HepG2 (cell line): ENCODE data around the gene HLF. TPM values are rescaled to one million over a fixed set of nuclear protein-coding genes. Genes with fewer than 3 reads are reported as not detected.
A peak's percentile ranks its signal among the peaks of the same experiment; 100 is the strongest.

ENCODE experiments used
- CBX5 ChIP-seq: sonication (generic); formaldehyde crosslinking; IDR thresholded peaks from 2 replicates; pipeline ENCODE4 v1.4.0; 2020; ENCODE audit warnings: missing genetic modification reagents, borderline replicate concordance
- KLF16 ChIP-seq, 2 experiments: sonication (generic) in 1 of 2; formaldehyde crosslinking in 1 of 2; IDR thresholded peaks; 2 replicates each; pipeline versions ENCODE4 v1.6.1 to v1.8.0; 2016 to 2023; ENCODE audit warnings: missing genetic modification reagents in 2 of 2, missing compliant biosample characterization in 1 of 2
- PAX8 ChIP-seq: sonication (generic); formaldehyde crosslinking; IDR thresholded peaks from 2 replicates; pipeline ENCODE4 v1.8.0; 2022; ENCODE audit warnings: mild to moderate bottlenecking, missing genetic modification reagents, borderline replicate concordance
- RAD21 ChIP-seq: fragments of 450-650 bp; formaldehyde crosslinking; IDR thresholded peaks from 2 replicates; pipeline ENCODE4 v1.5.0; 2020; ENCODE audit warnings: mild to moderate bottlenecking
- RBAK ChIP-seq: sonication (generic); formaldehyde crosslinking; IDR thresholded peaks from 2 replicates; pipeline ENCODE4 v1.5.1; 2020; ENCODE audit warnings: mild to moderate bottlenecking, missing genetic modification reagents
- SKI ChIP-seq: fragments of 450-650 bp; IDR thresholded peaks from one replicate; pipeline ENCODE4 v1.6.1; 2018; ENCODE audit warnings: mild to moderate bottlenecking; ENCODE audit not compliant: partially characterized antibody
- SRSF1 ChIP-seq: fragments of 200-400 bp; formaldehyde crosslinking; optimal IDR thresholded peaks from 2 replicates; pipeline ENCODE3; 2017; ENCODE audit warnings: mild to moderate bottlenecking, low read depth, low read length, moderate library complexity
- TAF15 ChIP-seq: fragments of 200-400 bp; formaldehyde crosslinking; IDR thresholded peaks from one replicate; pipeline ENCODE4 v1.6.1; 2018; ENCODE audit warnings: mild to moderate bottlenecking, low read depth, low read length; ENCODE audit not compliant: poor library complexity, severe bottlenecking
- TBP ChIP-seq: sonication (generic); formaldehyde crosslinking; IDR thresholded peaks from 2 replicates; pipeline ENCODE4 v1.5.0; 2020; ENCODE audit warnings: missing genetic modification reagents
- ZBTB42 ChIP-seq: sonication (generic); formaldehyde crosslinking; IDR thresholded peaks from 2 replicates; pipeline ENCODE4 v1.5.0; 2020; ENCODE audit warnings: mild to moderate bottlenecking, missing genetic modification reagents
- ZNF260 ChIP-seq: sonication (generic); formaldehyde crosslinking; IDR thresholded peaks from 2 replicates; pipeline ENCODE4 v1.4.0; 2020; ENCODE audit warnings: missing genetic modification reagents, low read depth, mild to moderate bottlenecking, borderline replicate concordance
- ZNF317 ChIP-seq: sonication (generic); formaldehyde crosslinking; IDR thresholded peaks from 2 replicates; pipeline ENCODE4 v1.5.0; 2020; ENCODE audit warnings: mild to moderate bottlenecking, missing genetic modification reagents
- ZNF331 ChIP-seq: sonication (generic); formaldehyde crosslinking; IDR thresholded peaks from 2 replicates; pipeline ENCODE4 v1.4.0; 2020; ENCODE audit warnings: missing genetic modification reagents
- ZNF496 ChIP-seq: sonication (generic); formaldehyde crosslinking; IDR thresholded peaks from 2 replicates; pipeline ENCODE4 v1.8.1; 2023; ENCODE audit warnings: mild to moderate bottlenecking, moderate library complexity, missing genetic modification reagents; ENCODE audit not compliant: insufficient replicate concordance
- ZNF558 ChIP-seq: sonication (generic); formaldehyde crosslinking; IDR thresholded peaks from 2 replicates; pipeline ENCODE4 v1.9.0; 2022; ENCODE audit warnings: mild to moderate bottlenecking, missing genetic modification reagents, borderline replicate concordance
- polyA plus RNA-seq, 8 experiments: library from polyadenylated mRNA; depleted of rRNA in 3 of 8; stranded (reverse) in 7 of 8; unstranded in 1 of 8; fragments of >200 nt; fragmentation: Illumina TruSeq in 4 of 8; extraction: Trizol in 4 of 8; gene quantifications; 2 replicates each; pipeline versions ENCODE4 v1.2.1 to v1.2.3, GENCODE V29; 2011 to 2016; ENCODE audit warnings: low read depth in 4 of 8, missing spikeins in 1 of 8, mixed read lengths in 1 of 8; ENCODE audit not compliant: insufficient read depth in 1 of 8
- total RNA-seq, 5 experiments: library from RNA; depleted of rRNA; stranded (reverse); fragments of >200 nt; fragmentation: Illumina TruSeq; extraction: Trizol; gene quantifications; 2 replicates each; pipeline ENCODE4 v1.2.3, GENCODE V29; 2016; ENCODE audit warnings: low read depth in 1 of 5
- TF ChIP-seq, protein P1 (sequence below): IDR thresholded peaks from 2 replicates; pipeline ENCODE4 v1.6.1; 2012; ENCODE audit warnings: inconsistent platforms
- TF ChIP-seq, protein P2 (sequence below): fragments of 450-650 bp; IDR thresholded peaks from 2 replicates; pipeline ENCODE4 v1.6.1; 2017; ENCODE audit warnings: mild to moderate bottlenecking
- TF ChIP-seq, protein P3 (sequence below): sonication (generic); formaldehyde crosslinking; IDR thresholded peaks from 2 replicates; pipeline ENCODE4 v1.4.0; 2020; ENCODE audit warnings: missing genetic modification reagents
- TF ChIP-seq, protein P4 (sequence below): sonication (generic); formaldehyde crosslinking; IDR thresholded peaks from 2 replicates; pipeline ENCODE4 v1.4.0; 2020; ENCODE audit warnings: missing genetic modification reagents, borderline replicate concordance
- TF ChIP-seq, protein P5 (sequence below): IDR thresholded peaks from 2 replicates; pipeline ENCODE4 v1.6.1; 2016; ENCODE audit warnings: low read depth

HLF gene
- total and polyA plus RNA-seq, 2 of the 13 experiments (the other 11 are each of a cell fraction or from before 2014, with no cell fraction given), result 202 to 346 TPM

GRCh38 chr17:55330344-55330933, 65.7 kb downstream of the HLF start (continued):
- TF ChIP-seq TBP (CRISPR knock-in tag) (no peak), ZNF558 (CRISPR knock-in tag) (no peak), PAX8 (no peak), ZNF317 (no peak), ZNF331 (CRISPR knock-in tag) (0 out of 2 replicates have a peak, but pooled peaks have one; percentile 22), ZNF260 (CRISPR knock-in tag) (no peak), CBX5 (CRISPR knock-in tag) (no peak), KLF16 (CRISPR knock-in tag; IDR thresholded peaks at IDR 0.05) (no peak), SKI (no peak), TAF15 (no peak), RAD21 (no peak), SRSF1 (no peak), ZBTB42 (no peak), ZNF496 (CRISPR knock-in tag) (no peak), RBAK (CRISPR knock-in tag) (no peak)
- TF ChIP-seq, protein P1, sequence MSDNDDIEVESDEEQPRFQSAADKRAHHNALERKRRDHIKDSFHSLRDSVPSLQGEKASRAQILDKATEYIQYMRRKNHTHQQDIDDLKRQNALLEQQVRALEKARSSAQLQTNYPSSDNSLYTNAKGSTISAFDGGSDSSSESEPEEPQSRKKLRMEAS, result peak; percentile 43; the same call in 1 of the 2 replicates
- TF ChIP-seq, protein P2, sequence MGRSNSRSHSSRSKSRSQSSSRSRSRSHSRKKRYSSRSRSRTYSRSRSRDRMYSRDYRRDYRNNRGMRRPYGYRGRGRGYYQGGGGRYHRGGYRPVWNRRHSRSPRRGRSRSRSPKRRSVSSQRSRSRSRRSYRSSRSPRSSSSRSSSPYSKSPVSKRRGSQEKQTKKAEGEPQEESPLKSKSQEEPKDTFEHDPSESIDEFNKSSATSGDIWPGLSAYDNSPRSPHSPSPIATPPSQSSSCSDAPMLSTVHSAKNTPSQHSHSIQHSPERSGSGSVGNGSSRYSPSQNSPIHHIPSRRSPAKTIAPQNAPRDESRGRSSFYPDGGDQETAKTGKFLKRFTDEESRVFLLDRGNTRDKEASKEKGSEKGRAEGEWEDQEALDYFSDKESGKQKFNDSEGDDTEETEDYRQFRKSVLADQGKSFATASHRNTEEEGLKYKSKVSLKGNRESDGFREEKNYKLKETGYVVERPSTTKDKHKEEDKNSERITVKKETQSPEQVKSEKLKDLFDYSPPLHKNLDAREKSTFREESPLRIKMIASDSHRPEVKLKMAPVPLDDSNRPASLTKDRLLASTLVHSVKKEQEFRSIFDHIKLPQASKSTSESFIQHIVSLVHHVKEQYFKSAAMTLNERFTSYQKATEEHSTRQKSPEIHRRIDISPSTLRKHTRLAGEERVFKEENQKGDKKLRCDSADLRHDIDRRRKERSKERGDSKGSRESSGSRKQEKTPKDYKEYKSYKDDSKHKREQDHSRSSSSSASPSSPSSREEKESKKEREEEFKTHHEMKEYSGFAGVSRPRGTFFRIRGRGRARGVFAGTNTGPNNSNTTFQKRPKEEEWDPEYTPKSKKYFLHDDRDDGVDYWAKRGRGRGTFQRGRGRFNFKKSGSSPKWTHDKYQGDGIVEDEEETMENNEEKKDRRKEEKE, result no peak
- TF ChIP-seq, protein P3, sequence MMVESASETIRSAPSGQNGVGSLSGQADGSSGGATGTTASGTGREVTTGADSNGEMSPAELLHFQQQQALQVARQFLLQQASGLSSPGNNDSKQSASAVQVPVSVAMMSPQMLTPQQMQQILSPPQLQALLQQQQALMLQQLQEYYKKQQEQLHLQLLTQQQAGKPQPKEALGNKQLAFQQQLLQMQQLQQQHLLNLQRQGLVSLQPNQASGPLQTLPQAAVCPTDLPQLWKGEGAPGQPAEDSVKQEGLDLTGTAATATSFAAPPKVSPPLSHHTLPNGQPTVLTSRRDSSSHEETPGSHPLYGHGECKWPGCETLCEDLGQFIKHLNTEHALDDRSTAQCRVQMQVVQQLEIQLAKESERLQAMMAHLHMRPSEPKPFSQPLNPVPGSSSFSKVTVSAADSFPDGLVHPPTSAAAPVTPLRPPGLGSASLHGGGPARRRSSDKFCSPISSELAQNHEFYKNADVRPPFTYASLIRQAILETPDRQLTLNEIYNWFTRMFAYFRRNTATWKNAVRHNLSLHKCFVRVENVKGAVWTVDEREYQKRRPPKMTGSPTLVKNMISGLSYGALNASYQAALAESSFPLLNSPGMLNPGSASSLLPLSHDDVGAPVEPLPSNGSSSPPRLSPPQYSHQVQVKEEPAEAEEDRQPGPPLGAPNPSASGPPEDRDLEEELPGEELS, result no peak
- TF ChIP-seq, protein P4, sequence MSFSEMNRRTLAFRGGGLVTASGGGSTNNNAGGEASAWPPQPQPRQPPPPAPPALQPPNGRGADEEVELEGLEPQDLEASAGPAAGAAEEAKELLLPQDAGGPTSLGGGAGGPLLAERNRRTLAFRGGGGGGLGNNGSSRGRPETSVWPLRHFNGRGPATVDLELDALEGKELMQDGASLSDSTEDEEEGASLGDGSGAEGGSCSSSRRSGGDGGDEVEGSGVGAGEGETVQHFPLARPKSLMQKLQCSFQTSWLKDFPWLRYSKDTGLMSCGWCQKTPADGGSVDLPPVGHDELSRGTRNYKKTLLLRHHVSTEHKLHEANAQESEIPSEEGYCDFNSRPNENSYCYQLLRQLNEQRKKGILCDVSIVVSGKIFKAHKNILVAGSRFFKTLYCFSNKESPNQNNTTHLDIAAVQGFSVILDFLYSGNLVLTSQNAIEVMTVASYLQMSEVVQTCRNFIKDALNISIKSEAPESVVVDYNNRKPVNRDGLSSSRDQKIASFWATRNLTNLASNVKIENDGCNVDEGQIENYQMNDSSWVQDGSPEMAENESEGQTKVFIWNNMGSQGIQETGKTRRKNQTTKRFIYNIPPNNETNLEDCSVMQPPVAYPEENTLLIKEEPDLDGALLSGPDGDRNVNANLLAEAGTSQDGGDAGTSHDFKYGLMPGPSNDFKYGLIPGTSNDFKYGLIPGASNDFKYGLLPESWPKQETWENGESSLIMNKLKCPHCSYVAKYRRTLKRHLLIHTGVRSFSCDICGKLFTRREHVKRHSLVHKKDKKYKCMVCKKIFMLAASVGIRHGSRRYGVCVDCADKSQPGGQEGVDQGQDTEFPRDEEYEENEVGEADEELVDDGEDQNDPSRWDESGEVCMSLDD (CRISPR knock-in tag), result no peak
- TF ChIP-seq, protein P5, sequence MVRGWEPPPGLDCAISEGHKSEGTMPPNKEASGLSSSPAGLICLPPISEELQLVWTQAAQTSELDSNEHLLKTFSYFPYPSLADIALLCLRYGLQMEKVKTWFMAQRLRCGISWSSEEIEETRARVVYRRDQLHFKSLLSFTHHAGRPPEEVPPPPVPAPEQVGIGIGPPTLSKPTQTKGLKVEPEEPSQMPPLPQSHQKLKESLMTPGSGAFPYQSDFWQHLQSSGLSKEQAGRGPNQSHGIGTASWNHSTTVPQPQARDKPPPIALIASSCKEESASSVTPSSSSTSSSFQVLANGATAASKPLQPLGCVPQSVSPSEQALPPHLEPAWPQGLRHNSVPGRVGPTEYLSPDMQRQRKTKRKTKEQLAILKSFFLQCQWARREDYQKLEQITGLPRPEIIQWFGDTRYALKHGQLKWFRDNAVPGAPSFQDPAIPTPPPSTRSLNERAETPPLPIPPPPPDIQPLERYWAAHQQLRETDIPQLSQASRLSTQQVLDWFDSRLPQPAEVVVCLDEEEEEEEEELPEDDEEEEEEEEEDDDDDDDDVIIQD (CRISPR knock-in tag), result peak; percentile 76; the same call in 1 of the 2 replicates
